ENCODE measurements around the gene TEX13C.

DNA sequence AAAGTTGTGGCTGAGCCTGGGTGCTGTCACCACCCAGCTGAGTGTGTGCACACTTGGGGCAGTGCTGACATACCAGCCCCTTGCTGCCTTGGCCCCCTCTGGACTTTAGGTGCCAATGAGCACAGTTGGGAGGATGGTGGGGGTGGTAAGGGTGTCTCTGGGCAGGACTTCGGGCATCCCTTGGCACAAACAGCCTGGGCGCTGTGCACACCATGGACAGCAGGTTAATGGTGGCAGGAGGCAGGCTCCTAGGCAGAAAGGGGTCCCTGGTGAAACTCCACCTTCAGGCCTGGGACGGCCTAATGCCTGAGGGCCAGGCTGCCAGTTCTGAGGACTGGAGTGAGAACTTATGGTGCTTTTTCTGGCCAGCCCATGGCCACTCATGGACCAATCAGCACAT is 32.4 kb upstream of the TEX13C start:
- TF ChIP-seq, protein P1, sequence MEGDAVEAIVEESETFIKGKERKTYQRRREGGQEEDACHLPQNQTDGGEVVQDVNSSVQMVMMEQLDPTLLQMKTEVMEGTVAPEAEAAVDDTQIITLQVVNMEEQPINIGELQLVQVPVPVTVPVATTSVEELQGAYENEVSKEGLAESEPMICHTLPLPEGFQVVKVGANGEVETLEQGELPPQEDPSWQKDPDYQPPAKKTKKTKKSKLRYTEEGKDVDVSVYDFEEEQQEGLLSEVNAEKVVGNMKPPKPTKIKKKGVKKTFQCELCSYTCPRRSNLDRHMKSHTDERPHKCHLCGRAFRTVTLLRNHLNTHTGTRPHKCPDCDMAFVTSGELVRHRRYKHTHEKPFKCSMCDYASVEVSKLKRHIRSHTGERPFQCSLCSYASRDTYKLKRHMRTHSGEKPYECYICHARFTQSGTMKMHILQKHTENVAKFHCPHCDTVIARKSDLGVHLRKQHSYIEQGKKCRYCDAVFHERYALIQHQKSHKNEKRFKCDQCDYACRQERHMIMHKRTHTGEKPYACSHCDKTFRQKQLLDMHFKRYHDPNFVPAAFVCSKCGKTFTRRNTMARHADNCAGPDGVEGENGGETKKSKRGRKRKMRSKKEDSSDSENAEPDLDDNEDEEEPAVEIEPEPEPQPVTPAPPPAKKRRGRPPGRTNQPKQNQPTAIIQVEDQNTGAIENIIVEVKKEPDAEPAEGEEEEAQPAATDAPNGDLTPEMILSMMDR (IDR thresholded peaks at IDR 0.05; ENCODE audit: low read length) = no peak
- TF ChIP-seq EZH2 (IDR thresholded peaks at IDR 0.05; ENCODE audit: borderline replicate concordance, low read length) = no peak

Data from OCI-LY1 (cell line).